Breast epithelium (tissue), 3 donors: ENCODE data around the gene TMEM167B.

Experiments used
- POLR2A ChIP-seq: fragments of 450-650 bp; IDR thresholded peaks from one replicate; pipeline ENCODE4 v1.6.1; 2016; ENCODE audit warnings: antibody characterized with exemption, mild to moderate bottlenecking, moderate library complexity
- POLR2AphosphoS5 ChIP-seq, 3 donors: sonication (generic); formaldehyde crosslinking; IDR thresholded peaks; one replicate each; pipeline ENCODE4 v1.6.1; 2017; ENCODE audit warnings: antibody characterized with exemption in 3 of 3
- TF ChIP-seq, protein P1 (sequence below), 3 donors: fragments of 450-650 bp; IDR thresholded peaks; one replicate each; pipeline ENCODE4 v1.5.1; 2016 to 2017; ENCODE audit warnings: antibody characterized with exemption in 3 of 3, mild to moderate bottlenecking in 3 of 3, moderate library complexity in 3 of 3

- no peak for TF ChIP-seq POLR2A
- TF ChIP-seq, protein P1, sequence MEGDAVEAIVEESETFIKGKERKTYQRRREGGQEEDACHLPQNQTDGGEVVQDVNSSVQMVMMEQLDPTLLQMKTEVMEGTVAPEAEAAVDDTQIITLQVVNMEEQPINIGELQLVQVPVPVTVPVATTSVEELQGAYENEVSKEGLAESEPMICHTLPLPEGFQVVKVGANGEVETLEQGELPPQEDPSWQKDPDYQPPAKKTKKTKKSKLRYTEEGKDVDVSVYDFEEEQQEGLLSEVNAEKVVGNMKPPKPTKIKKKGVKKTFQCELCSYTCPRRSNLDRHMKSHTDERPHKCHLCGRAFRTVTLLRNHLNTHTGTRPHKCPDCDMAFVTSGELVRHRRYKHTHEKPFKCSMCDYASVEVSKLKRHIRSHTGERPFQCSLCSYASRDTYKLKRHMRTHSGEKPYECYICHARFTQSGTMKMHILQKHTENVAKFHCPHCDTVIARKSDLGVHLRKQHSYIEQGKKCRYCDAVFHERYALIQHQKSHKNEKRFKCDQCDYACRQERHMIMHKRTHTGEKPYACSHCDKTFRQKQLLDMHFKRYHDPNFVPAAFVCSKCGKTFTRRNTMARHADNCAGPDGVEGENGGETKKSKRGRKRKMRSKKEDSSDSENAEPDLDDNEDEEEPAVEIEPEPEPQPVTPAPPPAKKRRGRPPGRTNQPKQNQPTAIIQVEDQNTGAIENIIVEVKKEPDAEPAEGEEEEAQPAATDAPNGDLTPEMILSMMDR (IDR thresholded peaks at IDR 0.05): no peak
- no peak for TF ChIP-seq POLR2AphosphoS5 (IDR thresholded peaks at IDR 0.05)
These were observed 12.2 kb upstream of the TMEM167B start for GRCh38 chr1:109078317-109078716.
